H9 (cell line): Measurements from ENCODE around the gene SLC12A4. TPM values are rescaled to one million over a fixed set of nuclear protein-coding genes. Genes with fewer than 3 reads are reported as not detected.

Experiments
- DNase-seq: peaks from one replicate; pipeline ENCODE4 v3.0.0-alpha.2; 2017
- H2AFZ ChIP-seq: one replicate; pipeline ENCODE4 v1.6.1; 2013; ENCODE audit warnings: mild to moderate bottlenecking, low read length, control low read depth, moderate library complexity
- H2AK5ac ChIP-seq: 2 replicates; pipeline ENCODE4 v1.6.1; 2013; ENCODE audit warnings: low read length, control low read depth, mixed read lengths; ENCODE audit not compliant: insufficient read length
- H2BK120ac ChIP-seq: one replicate; pipeline ENCODE4 v1.6.1; 2013; ENCODE audit warnings: low read depth, mild to moderate bottlenecking, low read length, control low read depth, inconsistent platforms; ENCODE audit not compliant: poor library complexity, severe bottlenecking
- H2BK12ac ChIP-seq: 2 replicates; pipeline ENCODE4 v1.6.1; 2013; ENCODE audit warnings: low read length, control low read depth, mixed read lengths, low read depth; ENCODE audit not compliant: insufficient read length
- H2BK15ac ChIP-seq: 2 replicates; pipeline ENCODE4 v1.6.1; 2013; ENCODE audit warnings: low read depth, low read length, control low read depth
- H2BK20ac ChIP-seq: one replicate; pipeline ENCODE4 v1.6.1; 2013; ENCODE audit warnings: low read depth, mild to moderate bottlenecking, low read length, control low read depth, inconsistent platforms; ENCODE audit not compliant: poor library complexity, severe bottlenecking
- H2BK5ac ChIP-seq: 2 replicates; pipeline ENCODE4 v1.6.1; 2013; ENCODE audit warnings: low read length, control low read depth, mixed read lengths; ENCODE audit not compliant: insufficient read length
- H3K14ac ChIP-seq: 2 replicates; pipeline ENCODE4 v1.6.1; 2013; ENCODE audit warnings: low read length, control low read depth; ENCODE audit not compliant: insufficient read depth
- H3K18ac ChIP-seq: 2 replicates; pipeline ENCODE4 v1.6.1; 2013; ENCODE audit warnings: low read depth, mild to moderate bottlenecking, mixed read lengths, low read length, control low read depth; ENCODE audit not compliant: insufficient read length
- H3K23ac ChIP-seq: 2 replicates; pipeline ENCODE4 v1.6.1; 2013; ENCODE audit warnings: low read length, control low read depth, mixed read lengths, low read depth; ENCODE audit not compliant: insufficient read length
- H3K23me2 ChIP-seq: 2 replicates; pipeline ENCODE4 v1.6.1; 2013; ENCODE audit warnings: low read depth, mild to moderate bottlenecking, mixed read lengths, low read length, control low read depth; ENCODE audit not compliant: insufficient read length, poor library complexity, severe bottlenecking
- H3K27ac ChIP-seq: 2 replicates; pipeline ENCODE4 v1.5.1; 2013; ENCODE audit warnings: low read length, control low read depth, mixed read lengths, low read depth; ENCODE audit not compliant: insufficient read length
- H3K27me3 ChIP-seq: 2 replicates; pipeline ENCODE4 v1.6.1; 2013; ENCODE audit warnings: low read length, control low read depth, inconsistent platforms; ENCODE audit not compliant: insufficient read depth
- H3K4ac ChIP-seq: 2 replicates; pipeline ENCODE4 v1.6.1; 2013; ENCODE audit warnings: low read depth, mild to moderate bottlenecking, control low read depth, inconsistent platforms, low read length, moderate library complexity
- H3K4me1 ChIP-seq: 2 replicates; pipeline ENCODE4 v1.6.1; 2013; ENCODE audit warnings: low read length, control low read depth, inconsistent platforms; ENCODE audit not compliant: insufficient read depth
- H3K4me2 ChIP-seq: 2 replicates; pipeline ENCODE4 v1.6.1; 2013; ENCODE audit warnings: low read length, control low read depth, mixed read lengths; ENCODE audit not compliant: insufficient read length, insufficient read depth
- H3K56ac ChIP-seq: 2 replicates; pipeline ENCODE4 v1.6.1; 2013; ENCODE audit warnings: low read depth, mild to moderate bottlenecking, mixed read lengths, low read length, control low read depth; ENCODE audit not compliant: insufficient read length
- H3K79me1 ChIP-seq: 2 replicates; pipeline ENCODE4 v1.6.1; 2013; ENCODE audit warnings: low read depth, mild to moderate bottlenecking, moderate library complexity, low read length, control low read depth, inconsistent platforms; ENCODE audit not compliant: insufficient read depth, poor library complexity, severe bottlenecking
- H3K79me2 ChIP-seq: 2 replicates; pipeline ENCODE4 v1.6.1; 2013; ENCODE audit warnings: low read length, control low read depth, inconsistent platforms; ENCODE audit not compliant: insufficient read depth
- H3K9ac ChIP-seq: 2 replicates; pipeline ENCODE4 v1.6.1; 2013; ENCODE audit warnings: low read length, control low read depth, mixed read lengths; ENCODE audit not compliant: insufficient read length; ENCODE audit errors: extremely low read depth
- H3K9me3 ChIP-seq: one replicate; pipeline ENCODE4 v1.6.1; 2013; ENCODE audit warnings: low read depth, low read length, inconsistent platforms; ENCODE audit not compliant: control insufficient read depth
- H3T11ph ChIP-seq: one replicate; pipeline ENCODE4 v1.6.1; 2013; ENCODE audit warnings: mild to moderate bottlenecking, low read length, control low read depth, inconsistent platforms
- H4K20me1 ChIP-seq: one replicate; pipeline ENCODE4 v1.6.1; 2013; ENCODE audit not compliant: control insufficient read depth, insufficient read length, insufficient read depth
- H4K5ac ChIP-seq: 2 replicates; pipeline ENCODE4 v1.6.1; 2013; ENCODE audit warnings: low read depth, mild to moderate bottlenecking, mixed read lengths, low read length, control low read depth; ENCODE audit not compliant: insufficient read length
- H4K8ac ChIP-seq: replicated peaks from 2 replicates; pipeline ENCODE4 v1.6.1; 2013; ENCODE audit warnings: low read length, control low read depth, mixed read lengths, low read depth; ENCODE audit not compliant: insufficient read length
- H4K91ac ChIP-seq: 2 replicates; pipeline ENCODE4 v1.6.1; 2013; ENCODE audit warnings: low read depth, mild to moderate bottlenecking, moderate library complexity, mixed read lengths, low read length, control low read depth; ENCODE audit not compliant: insufficient read length
- H3K27ac Mint-ChIP-seq, 3 experiments: 2 replicates in 2 of 3; 3 replicates in 1 of 3; pipeline ENCODE4 v1.8.0; 2020 to 2021; ENCODE audit warnings: mixed read lengths in 3 of 3, mild to moderate bottlenecking in 1 of 3, moderate library complexity in 1 of 3
- H3K27me3 Mint-ChIP-seq: 2 replicates; pipeline ENCODE4 v1.8.0; 2021; ENCODE audit warnings: low read depth, mild to moderate bottlenecking, moderate library complexity, mixed read lengths
- H3K36me3 Mint-ChIP-seq, 3 experiments: 2 replicates in 2 of 3; 3 replicates in 1 of 3; pipeline ENCODE4 v1.8.0; 2020 to 2021; ENCODE audit warnings: low read depth in 3 of 3, mixed read lengths in 3 of 3; ENCODE audit not compliant: insufficient read depth in 1 of 3
- H3K4me1 Mint-ChIP-seq, 2 experiments: 2 replicates each; pipeline ENCODE4 v1.8.0; 2020; ENCODE audit warnings: mixed read lengths in 2 of 2
- H3K4me3 Mint-ChIP-seq, 2 experiments: 2 replicates in 1 of 2; 3 replicates in 1 of 2; pipeline ENCODE4 v1.8.0; 2020 to 2021; ENCODE audit warnings: mild to moderate bottlenecking in 2 of 2, mixed read lengths in 2 of 2, moderate library complexity in 1 of 2
- H3K9me3 Mint-ChIP-seq, 2 experiments: 2 replicates in 1 of 2; 3 replicates in 1 of 2; pipeline ENCODE4 v1.8.0; 2020; ENCODE audit warnings: mild to moderate bottlenecking in 2 of 2, mixed read lengths in 2 of 2, moderate library complexity in 1 of 2
- WGBS: extraction: QIAGEN DNeasy Blood & Tissue Kit; methylation state at CpG from one replicate; pipeline ENCODE4 v1.1.7; 2013; ENCODE audit warnings: missing lambda C conversion rate, low lambda C conversion rate, mixed read lengths; ENCODE audit not compliant: insufficient read length; ENCODE audit errors: extremely low coverage; 5-methylcytosine and 5-hydroxymethylcytosine counted together
- total RNA-seq: library from RNA; stranded (reverse); gene quantifications from 2 replicates; pipeline ENCODE4 v1.2.1, GENCODE V29; 2021
- TF ChIP-seq, protein P1 (sequence below): fragments of 200-600 bp; sonication (generic); conservative IDR thresholded peaks from 3 replicates; pipeline ENCODE4 v1.8.0; 2021; ENCODE audit warnings: antibody characterized with exemption, mild to moderate bottlenecking

Gene SLC12A4
- total RNA-seq, 1 experiment from 2014 or later: 46.7 TPM

- H2BK12ac ChIP-seq: no peak overlapping the region
These were observed 18.8 kb downstream of the SLC12A4 start for GRCh38 chr16:67949645-67950044.

More at GRCh38 chr16:67949645-67950044, 18.8 kb downstream of the SLC12A4 start:
- no peak overlapping the region for H3K4me3 Mint-ChIP-seq
- H2AFZ ChIP-seq: no peak overlapping the region
- no peak overlapping the region for H3K18ac ChIP-seq
- H2BK5ac ChIP-seq: no peak overlapping the region
- no peak overlapping the region for H3K27ac ChIP-seq
- no peak overlapping the region for H4K8ac ChIP-seq
- no peaks in the 10 kb centered on the region for H3K27me3 Mint-ChIP-seq
- no peak overlapping the region for H3K9ac ChIP-seq
- H3K27ac Mint-ChIP-seq: no peak overlapping the region
- peaks cover 20 to 76% (median 57%) of the 10 kb centered on the region in 3 experiments; a peak in 6 of 7 replicates for H3K36me3 Mint-ChIP-seq
- no peaks in the 10 kb centered on the region for H3K79me2 ChIP-seq
- H4K91ac ChIP-seq: no peak overlapping the region
- no peaks in the 10 kb centered on the region for H4K20me1 ChIP-seq
- H3K4me1 ChIP-seq: no peaks in the 10 kb centered on the region
- H4K5ac ChIP-seq: no peak overlapping the region
- H2AK5ac ChIP-seq: no peak overlapping the region
- H3K14ac ChIP-seq: no peak overlapping the region
- no peaks in the 10 kb centered on the region for H3K9me3 ChIP-seq
- no peaks in the 10 kb centered on the region for H3K9me3 Mint-ChIP-seq
- no CpG with 5 or more reads among the region's 11 CpGs for WGBS
- H3K79me1 ChIP-seq: no peaks in the 10 kb centered on the region
- TF ChIP-seq, protein P1, sequence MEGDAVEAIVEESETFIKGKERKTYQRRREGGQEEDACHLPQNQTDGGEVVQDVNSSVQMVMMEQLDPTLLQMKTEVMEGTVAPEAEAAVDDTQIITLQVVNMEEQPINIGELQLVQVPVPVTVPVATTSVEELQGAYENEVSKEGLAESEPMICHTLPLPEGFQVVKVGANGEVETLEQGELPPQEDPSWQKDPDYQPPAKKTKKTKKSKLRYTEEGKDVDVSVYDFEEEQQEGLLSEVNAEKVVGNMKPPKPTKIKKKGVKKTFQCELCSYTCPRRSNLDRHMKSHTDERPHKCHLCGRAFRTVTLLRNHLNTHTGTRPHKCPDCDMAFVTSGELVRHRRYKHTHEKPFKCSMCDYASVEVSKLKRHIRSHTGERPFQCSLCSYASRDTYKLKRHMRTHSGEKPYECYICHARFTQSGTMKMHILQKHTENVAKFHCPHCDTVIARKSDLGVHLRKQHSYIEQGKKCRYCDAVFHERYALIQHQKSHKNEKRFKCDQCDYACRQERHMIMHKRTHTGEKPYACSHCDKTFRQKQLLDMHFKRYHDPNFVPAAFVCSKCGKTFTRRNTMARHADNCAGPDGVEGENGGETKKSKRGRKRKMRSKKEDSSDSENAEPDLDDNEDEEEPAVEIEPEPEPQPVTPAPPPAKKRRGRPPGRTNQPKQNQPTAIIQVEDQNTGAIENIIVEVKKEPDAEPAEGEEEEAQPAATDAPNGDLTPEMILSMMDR: no peak
- H2BK120ac ChIP-seq: no peak overlapping the region
- H3K27me3 ChIP-seq: no peaks in the 10 kb centered on the region
- H3K4me1 Mint-ChIP-seq: no peaks in the 10 kb centered on the region
- no peak overlapping the region for H3K56ac ChIP-seq
- no peak for DNase-seq
- no peak overlapping the region for H3K4ac ChIP-seq
- H2BK15ac ChIP-seq: no peak overlapping the region
- H2BK20ac ChIP-seq: no peak overlapping the region
- H3K23ac ChIP-seq: no peak overlapping the region
- H3K4me2 ChIP-seq: no peak overlapping the region
- no peaks in the 10 kb centered on the region for H3K23me2 ChIP-seq
- H3T11ph ChIP-seq: no peak overlapping the region
